Vagina (tissue), 2 donors: ENCODE measurements around the gene RGS6. TPM values are rescaled to one million over a fixed set of nuclear protein-coding genes. Genes with fewer than 3 reads are reported as not detected.

ENCODE experiments used
- DNase-seq, 2 donors: peaks; one replicate each; pipeline ENCODE4 v3.0.0-alpha.2; 2017; ENCODE audit errors: extremely low spot score in 2 of 2
- H3K27ac ChIP-seq: fragments of 200-600 bp; sonication (generic); one replicate; pipeline ENCODE4 v1.5.1; 2019
- H3K27me3 ChIP-seq: fragments of 200-600 bp; sonication (generic); one replicate; pipeline ENCODE4 v1.5.1; 2019
- H3K36me3 ChIP-seq, 2 donors: fragments of 200-600 bp; sonication (generic); one replicate each; pipeline ENCODE4 v1.5.1; 2017 to 2019
- H3K4me1 ChIP-seq: fragments of 200-600 bp; sonication (generic); one replicate; pipeline ENCODE4 v1.5.1; 2019
- H3K4me3 ChIP-seq, 2 donors: fragments of 200-600 bp; sonication (generic); 1 replicate in 1 of 2; 2 replicates in 1 of 2; pipeline ENCODE4 v1.5.1; 2016 to 2019
- H3K9me3 ChIP-seq: fragments of 200-600 bp; sonication (generic); one replicate; pipeline ENCODE4 v1.5.1; 2019
- CTCF ChIP-seq, 3 experiments: fragments of 450-650 bp in 2 of 3; fragments of 200-600 bp in 1 of 3; sonication (generic) in 1 of 3; IDR thresholded peaks; one replicate each; pipeline ENCODE4 v1.5.1; 2017 to 2019; ENCODE audit warnings: antibody characterized with exemption in 3 of 3, mild to moderate bottlenecking in 2 of 3, moderate library complexity in 2 of 3
- POLR2A ChIP-seq, 2 donors: fragments of 450-650 bp; IDR thresholded peaks; one replicate each; pipeline ENCODE4 v1.6.1; 2017; ENCODE audit warnings: antibody characterized with exemption in 2 of 2, mild to moderate bottlenecking in 2 of 2, moderate library complexity in 2 of 2
- POLR2AphosphoS5 ChIP-seq, 2 donors: sonication (generic); formaldehyde crosslinking; IDR thresholded peaks; one replicate each; pipeline ENCODE4 v1.9.0; 2017; ENCODE audit warnings: antibody characterized with exemption in 2 of 2, mild to moderate bottlenecking in 2 of 2, low read depth in 1 of 2; ENCODE audit not compliant: insufficient read depth in 1 of 2
- intact Hi-C: fragments of 100-400 bp; cut with DNase I; formaldehyde crosslinking; loops from one replicate; pipeline ENCODE4 v1.15.1; 2023
- total RNA-seq: library from RNA; depleted of rRNA; stranded (reverse); fragments of >200 nt; gene quantifications from one replicate; pipeline ENCODE4 v1.2.3, GENCODE V29; 2016

RGS6 gene
- total RNA-seq, 1 donor from 2014 or later, result 2.0 TPM

GRCh38 chr14:72124171-72124570 is 191.9 kb downstream of the RGS6 start:
- H3K4me1 ChIP-seq, result no peaks in the 10 kb centered on the region
- H3K27ac ChIP-seq, result no peak overlapping the region
- intact Hi-C loops, result no loop called here
- H3K4me3 ChIP-seq, result no peak overlapping the region
- no peaks in the 10 kb centered on the region for H3K27me3 ChIP-seq
- TF ChIP-seq POLR2A (IDR thresholded peaks at IDR 0.05), result no peak
- TF ChIP-seq POLR2AphosphoS5 (IDR thresholded peaks at IDR 0.05; ENCODE audit: insufficient read depth in 1 of 2, low read depth in 1 of 2), result no peak
- TF ChIP-seq CTCF (IDR thresholded peaks at IDR 0.05), result no peak
- no peaks in the 10 kb centered on the region for H3K9me3 ChIP-seq
- DNase-seq, result no peak
- H3K36me3 ChIP-seq, result no peaks in the 10 kb centered on the region

GRCh38 chr14:72126091-72126490 is 193.9 kb downstream of the RGS6 start:
- intact Hi-C loops, result no loop called here
- Histone ChIP-seq H3K9me3 (no peaks in the 10 kb centered on the region), H3K27me3 (no peaks in the 10 kb centered on the region), H3K27ac (no peak overlapping the region), H3K36me3 (no peaks in the 10 kb centered on the region), H3K4me1 (no peaks in the 10 kb centered on the region), H3K4me3 (no peak overlapping the region)
- no peak for DNase-seq
- TF ChIP-seq CTCF (IDR thresholded peaks at IDR 0.05), result no peak

GRCh38 chr14:72126561-72126960 is 194.3 kb downstream of the RGS6 start:
- no peaks in the 10 kb centered on the region for H3K36me3 ChIP-seq
- intact Hi-C loops, result no loop called here

DNA sequence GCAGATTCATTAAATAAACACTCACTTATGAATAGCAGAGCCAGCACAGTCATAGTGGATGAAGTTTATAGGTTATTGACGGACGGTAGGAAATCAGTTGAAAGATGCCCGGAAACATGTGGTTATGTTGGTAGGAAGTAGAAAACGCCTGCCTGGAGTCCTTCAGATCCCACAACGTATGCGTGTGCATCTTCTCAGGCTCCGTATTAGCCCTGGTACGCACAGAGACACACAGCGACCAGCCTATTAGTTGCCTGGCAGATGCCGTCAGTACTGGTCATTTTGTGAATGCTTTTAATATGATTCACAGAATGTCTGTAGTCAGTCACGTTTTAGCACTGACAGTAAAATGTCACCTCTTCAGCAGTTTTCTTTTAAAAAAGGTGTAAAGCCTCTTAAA is 196.4 kb downstream of the RGS6 start:
- Histone ChIP-seq H3K4me1 (no peaks in the 10 kb centered on the region), H3K36me3 (no peaks in the 10 kb centered on the region), H3K27ac (no peak overlapping the region), H3K9me3 (no peaks in the 10 kb centered on the region), H3K4me3 (no peak overlapping the region), H3K27me3 (no peaks in the 10 kb centered on the region)
- TF ChIP-seq POLR2A (IDR thresholded peaks at IDR 0.05) (no peak), CTCF (IDR thresholded peaks at IDR 0.05) (no peak), POLR2AphosphoS5 (IDR thresholded peaks at IDR 0.05; ENCODE audit: insufficient read depth in 1 of 2, low read depth in 1 of 2) (no peak)
- no peak for DNase-seq
- intact Hi-C loops, result no loop called here

More at GRCh38 chr14:72126561-72126960, 194.3 kb downstream of the RGS6 start:
- TF ChIP-seq POLR2AphosphoS5 (IDR thresholded peaks at IDR 0.05; ENCODE audit: insufficient read depth in 1 of 2, low read depth in 1 of 2) (no peak), POLR2A (IDR thresholded peaks at IDR 0.05) (no peak), CTCF (IDR thresholded peaks at IDR 0.05) (no peak)
- no peak for DNase-seq
- Histone ChIP-seq H3K27ac (no peak overlapping the region), H3K4me3 (no peak overlapping the region), H3K27me3 (no peaks in the 10 kb centered on the region), H3K9me3 (no peaks in the 10 kb centered on the region), H3K4me1 (no peaks in the 10 kb centered on the region)

- no peak for TF ChIP-seq POLR2AphosphoS5 (IDR thresholded peaks at IDR 0.05; ENCODE audit: insufficient read depth in 1 of 2, low read depth in 1 of 2)
- no peak for TF ChIP-seq CTCF (IDR thresholded peaks at IDR 0.05)
- TF ChIP-seq POLR2A (IDR thresholded peaks at IDR 0.05), result no peak
- no peaks in the 10 kb centered on the region for H3K9me3 ChIP-seq
- no peaks in the 10 kb centered on the region for H3K36me3 ChIP-seq
- H3K27me3 ChIP-seq, result no peaks in the 10 kb centered on the region
- no peak overlapping the region for H3K27ac ChIP-seq
- no peaks in the 10 kb centered on the region for H3K4me1 ChIP-seq
- intact Hi-C loops, result no loop called here
- no peak for DNase-seq
- no peak overlapping the region for H3K4me3 ChIP-seq
Observed at GRCh38 chr14:72129291-72129690, 197.1 kb downstream of the RGS6 start.
